HepG2 (cell line): Measurements from ENCODE around the gene GLIPR1. TPM values are rescaled to one million over a fixed set of nuclear protein-coding genes. Genes with fewer than 3 reads are reported as not detected.
A peak's percentile ranks its signal among the peaks of the same experiment; 100 is the strongest.

Source experiments
- CBX1 ChIP-seq: IDR thresholded peaks from one replicate; pipeline ENCODE4 v1.6.1; 2016; ENCODE audit warnings: antibody characterized with exemption, low read depth
- ERF ChIP-seq: IDR thresholded peaks from 2 replicates; pipeline ENCODE4 v1.6.1; 2018; ENCODE audit warnings: missing biosample characterization, missing genetic modification reagents
- GATAD1 ChIP-seq: IDR thresholded peaks from 2 replicates; pipeline ENCODE4 v1.6.1; 2016; ENCODE audit warnings: missing genetic modification reagents, missing compliant biosample characterization
- IRX3 ChIP-seq: sonication (generic); formaldehyde crosslinking; IDR thresholded peaks from 2 replicates; pipeline ENCODE4 v1.8.1; 2023; ENCODE audit warnings: mild to moderate bottlenecking, low read depth, missing genetic modification reagents, borderline replicate concordance
- KAT8 ChIP-seq: IDR thresholded peaks from 2 replicates; pipeline ENCODE4 v1.6.1; 2016; ENCODE audit warnings: missing genetic modification reagents, missing compliant biosample characterization
- KDM4B ChIP-seq: sonication (generic); formaldehyde crosslinking; IDR thresholded peaks from 2 replicates; pipeline ENCODE4 v1.4.0; 2020; ENCODE audit warnings: missing genetic modification reagents
- MBD4 ChIP-seq: IDR thresholded peaks from 2 replicates; pipeline ENCODE4 v1.6.1; 2012; ENCODE audit warnings: low read length, inconsistent platforms, borderline replicate concordance
- NFRKB ChIP-seq: fragments of 450-650 bp; IDR thresholded peaks from 2 replicates; pipeline ENCODE4 v1.6.1; 2017
- POLR2A ChIP-seq, 2 experiments: IDR thresholded peaks; 2 replicates each; pipeline ENCODE4 v1.6.1; 2011; ENCODE audit warnings: low read depth in 2 of 2, low read length in 2 of 2, mild to moderate bottlenecking in 1 of 2, moderate library complexity in 1 of 2; ENCODE audit not compliant: insufficient read depth in 1 of 2
- RFX5 ChIP-seq: IDR thresholded peaks from 2 replicates; pipeline ENCODE4 v1.6.1; 2011; ENCODE audit warnings: low read depth, low read length, improper control_type of control experiment
- RFXAP ChIP-seq: sonication (generic); formaldehyde crosslinking; IDR thresholded peaks from 2 replicates; pipeline ENCODE4 v1.4.0; 2020; ENCODE audit warnings: missing genetic modification reagents, borderline replicate concordance
- SMYD3 ChIP-seq: sonication (generic); formaldehyde crosslinking; IDR thresholded peaks from 2 replicates; pipeline ENCODE4 v1.8.1; 2023; ENCODE audit warnings: mild to moderate bottlenecking, missing genetic modification reagents
- SP1 ChIP-seq, 2 experiments: fragments of 450-650 bp in 1 of 2; sonication (generic) in 1 of 2; formaldehyde crosslinking in 1 of 2; IDR thresholded peaks; 2 replicates each; pipeline versions ENCODE4 v1.4.0 to v1.6.1; 2016 to 2020; ENCODE audit warnings: missing genetic modification reagents in 1 of 2
- TARDBP ChIP-seq: sonication (generic); formaldehyde crosslinking; IDR thresholded peaks from 2 replicates; pipeline ENCODE4 v1.8.0; 2022; ENCODE audit warnings: mild to moderate bottlenecking, missing genetic modification reagents
- TEAD2 ChIP-seq: sonication (generic); formaldehyde crosslinking; IDR thresholded peaks from 2 replicates; pipeline ENCODE4 v1.9.0; 2021; ENCODE audit warnings: missing genetic modification reagents
- THYN1 ChIP-seq: sonication (generic); formaldehyde crosslinking; IDR thresholded peaks from 2 replicates; pipeline ENCODE4 v1.8.1; 2023; ENCODE audit warnings: low read depth, mild to moderate bottlenecking, moderate library complexity, missing genetic modification reagents, borderline replicate concordance
- TP53 ChIP-seq: sonication (generic); formaldehyde crosslinking; conservative IDR thresholded peaks from 2 replicates; pipeline ENCODE4 v1.4.0; 2020; ENCODE audit warnings: missing genetic modification reagents
- TSC22D2 ChIP-seq: sonication (generic); formaldehyde crosslinking; IDR thresholded peaks from 2 replicates; pipeline ENCODE4 v1.5.1; 2020; ENCODE audit warnings: missing genetic modification reagents, mild to moderate bottlenecking, borderline replicate concordance
- ZBTB21 ChIP-seq: sonication (generic); formaldehyde crosslinking; IDR thresholded peaks from 2 replicates; pipeline ENCODE4 v1.4.0; 2020; ENCODE audit warnings: missing genetic modification reagents
- ZMYM4 ChIP-seq: sonication (generic); formaldehyde crosslinking; IDR thresholded peaks from 2 replicates; pipeline ENCODE4 v1.8.1; 2023; ENCODE audit warnings: mild to moderate bottlenecking, missing genetic modification reagents
- ZNF10 ChIP-seq: sonication (generic); formaldehyde crosslinking; IDR thresholded peaks from 2 replicates; pipeline ENCODE4 v1.4.0; 2020; ENCODE audit warnings: mild to moderate bottlenecking, low read depth, missing genetic modification reagents, borderline replicate concordance
- ZNF235 ChIP-seq: sonication (generic); formaldehyde crosslinking; IDR thresholded peaks from 2 replicates; pipeline ENCODE4 v1.8.1; 2023; ENCODE audit warnings: mild to moderate bottlenecking, missing genetic modification reagents, borderline replicate concordance
- ZNF333 ChIP-seq: sonication (generic); formaldehyde crosslinking; IDR thresholded peaks from 2 replicates; pipeline ENCODE4 v1.4.0; 2020; ENCODE audit warnings: mild to moderate bottlenecking, missing genetic modification reagents, borderline replicate concordance
- ZNF33B ChIP-seq: sonication (generic); formaldehyde crosslinking; IDR thresholded peaks from 2 replicates; pipeline ENCODE4 v1.5.1; 2020; ENCODE audit warnings: mild to moderate bottlenecking, missing genetic modification reagents
- ZSCAN20 ChIP-seq: sonication (generic); formaldehyde crosslinking; IDR thresholded peaks from 2 replicates; pipeline ENCODE4 v1.4.0; 2020; ENCODE audit warnings: missing genetic modification reagents, mild to moderate bottlenecking, borderline replicate concordance
- ZZZ3 ChIP-seq: sonication (generic); formaldehyde crosslinking; IDR thresholded peaks from 2 replicates; pipeline ENCODE4 v1.4.0; 2020; ENCODE audit warnings: missing genetic modification reagents, mild to moderate bottlenecking, borderline replicate concordance
- polyA plus RNA-seq, 8 experiments: library from polyadenylated mRNA; depleted of rRNA in 3 of 8; stranded (reverse) in 7 of 8; unstranded in 1 of 8; fragments of >200 nt; fragmentation: Illumina TruSeq in 4 of 8; extraction: Trizol in 4 of 8; gene quantifications; 2 replicates each; pipeline versions ENCODE4 v1.2.1 to v1.2.3, GENCODE V29; 2011 to 2016; ENCODE audit warnings: low read depth in 4 of 8, missing spikeins in 1 of 8, mixed read lengths in 1 of 8; ENCODE audit not compliant: insufficient read depth in 1 of 8
- total RNA-seq, 5 experiments: library from RNA; depleted of rRNA; stranded (reverse); fragments of >200 nt; fragmentation: Illumina TruSeq; extraction: Trizol; gene quantifications; 2 replicates each; pipeline ENCODE4 v1.2.3, GENCODE V29; 2016; ENCODE audit warnings: low read depth in 1 of 5
- TF ChIP-seq, protein P1 (sequence below): sonication (generic); formaldehyde crosslinking; IDR thresholded peaks from 2 replicates; pipeline ENCODE4 v1.8.1; 2023; ENCODE audit warnings: mild to moderate bottlenecking, missing genetic modification reagents
- TF ChIP-seq, protein P2 (sequence below): sonication (generic); formaldehyde crosslinking; IDR thresholded peaks from 2 replicates; pipeline ENCODE4 v1.5.0; 2020; ENCODE audit warnings: mild to moderate bottlenecking, low read depth, missing genetic modification reagents, borderline replicate concordance
- TF ChIP-seq, protein P3 (sequence below): sonication (generic); formaldehyde crosslinking; IDR thresholded peaks from 2 replicates; pipeline ENCODE4 v1.5.1; 2020; ENCODE audit warnings: mild to moderate bottlenecking, moderate library complexity, missing genetic modification reagents

GLIPR1 gene
- total and polyA plus RNA-seq, 2 of the 13 experiments (the other 11 are each of a cell fraction or from before 2014, with no cell fraction given): 1.9 to 5.0 TPM

DNA sequence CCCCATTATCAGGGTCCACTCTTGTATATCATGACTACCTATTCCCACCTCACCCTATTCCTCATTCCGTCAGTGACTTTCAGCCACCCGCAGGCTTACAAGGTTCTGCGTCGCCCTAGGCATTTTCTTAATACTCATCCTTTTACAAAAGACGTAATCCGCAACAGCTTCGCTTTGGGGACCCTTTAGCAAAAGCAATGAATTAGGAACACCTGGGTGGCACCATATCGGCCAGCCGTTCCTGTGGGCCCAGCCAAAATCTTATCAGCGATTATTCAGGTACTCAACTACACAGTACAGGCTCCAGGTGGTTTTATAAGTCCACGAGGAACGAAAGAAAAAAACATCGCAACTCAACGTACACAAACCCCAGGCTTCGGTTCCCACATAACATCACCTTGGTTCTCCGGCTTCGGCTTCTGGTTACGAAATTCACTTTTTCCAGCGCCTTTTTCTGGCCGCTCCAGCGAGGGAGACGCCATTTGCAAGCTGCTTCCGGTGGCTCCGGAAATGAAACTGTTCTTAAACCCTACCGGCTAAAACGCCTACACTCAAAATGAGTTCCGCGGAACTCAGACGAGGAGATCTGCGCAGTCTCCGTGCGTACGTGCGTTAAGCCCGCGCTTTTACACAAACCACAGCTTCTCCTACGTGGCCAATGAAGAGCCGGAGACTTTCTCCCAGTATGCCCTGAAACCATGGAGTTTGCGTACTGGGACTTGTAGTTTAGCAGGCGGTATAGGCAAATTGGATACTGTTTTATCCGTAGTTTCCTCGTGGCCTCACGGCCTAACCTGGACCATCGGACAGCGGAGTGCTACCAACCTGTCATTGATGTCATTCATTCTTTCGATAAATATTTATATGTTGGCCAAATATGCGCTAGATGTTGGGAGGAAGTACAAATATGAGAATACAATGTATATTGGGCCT lies 30.8 kb downstream of the GLIPR1 start, which contains the start of gene KRR1 (continued):
- TF ChIP-seq ZNF10 (no peak), SP1 (IDR thresholded peaks at IDR 0.05) (no peak), SP1 (CRISPR knock-in tag; IDR thresholded peaks at IDR 0.05) (peak; percentile 81), ZZZ3 (peak; percentile 84; the same call in 1 of the 2 replicates), ZSCAN20 (CRISPR knock-in tag) (no peak), TSC22D2 (CRISPR knock-in tag) (0 out of 2 replicates have a peak, but pooled peaks have one; percentile 68), THYN1 (CRISPR knock-in tag) (no peak), GATAD1 (CRISPR knock-in tag) (peak; percentile 99), ZNF333 (CRISPR knock-in tag) (0 out of 2 replicates have a peak, but pooled peaks have one; percentile 64), POLR2A (IDR thresholded peaks at IDR 0.05; ENCODE audit: insufficient read depth in 1 of 2, low read depth in 2 of 2, low read length in 2 of 2) (peak; percentile 46 to 88; a peak in 3 of 4 replicates), KAT8 (peak; percentile 100), NFRKB (no peak; the same call in 1 of the 2 replicates), ZMYM4 (peak; percentile 99), ERF (CRISPR knock-in tag) (peak; percentile 89), CBX1 (peak; percentile 81), TARDBP (CRISPR knock-in tag) (peak; percentile 89), ZBTB21 (CRISPR knock-in tag) (peak; percentile 56; the same call in 1 of the 2 replicates), IRX3 (no peak), RFX5 (no peak), TEAD2 (no peak), MBD4 (no peak; the same call in 1 of the 2 replicates), KDM4B (CRISPR knock-in tag) (peak; percentile 91), ZNF235 (no peak), RFXAP (CRISPR knock-in tag) (peak; percentile 88), ZNF33B (CRISPR knock-in tag) (peak; percentile 41; the same call in 1 of the 2 replicates), TP53 (CRISPR knock-in tag) (peak; percentile 78; the same call in 1 of the 2 replicates), SMYD3 (peak; percentile 89; the same call in 1 of the 2 replicates)
- TF ChIP-seq, protein P1, sequence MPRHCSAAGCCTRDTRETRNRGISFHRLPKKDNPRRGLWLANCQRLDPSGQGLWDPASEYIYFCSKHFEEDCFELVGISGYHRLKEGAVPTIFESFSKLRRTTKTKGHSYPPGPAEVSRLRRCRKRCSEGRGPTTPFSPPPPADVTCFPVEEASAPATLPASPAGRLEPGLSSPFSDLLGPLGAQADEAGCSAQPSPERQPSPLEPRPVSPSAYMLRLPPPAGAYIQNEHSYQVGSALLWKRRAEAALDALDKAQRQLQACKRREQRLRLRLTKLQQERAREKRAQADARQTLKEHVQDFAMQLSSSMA: peak; percentile 87; the same call in 1 of the 2 replicates
- TF ChIP-seq, protein P2, sequence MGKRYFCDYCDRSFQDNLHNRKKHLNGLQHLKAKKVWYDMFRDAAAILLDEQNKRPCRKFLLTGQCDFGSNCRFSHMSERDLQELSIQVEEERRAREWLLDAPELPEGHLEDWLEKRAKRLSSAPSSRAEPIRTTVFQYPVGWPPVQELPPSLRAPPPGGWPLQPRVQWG (CRISPR knock-in tag): no peak
- TF ChIP-seq, protein P3, sequence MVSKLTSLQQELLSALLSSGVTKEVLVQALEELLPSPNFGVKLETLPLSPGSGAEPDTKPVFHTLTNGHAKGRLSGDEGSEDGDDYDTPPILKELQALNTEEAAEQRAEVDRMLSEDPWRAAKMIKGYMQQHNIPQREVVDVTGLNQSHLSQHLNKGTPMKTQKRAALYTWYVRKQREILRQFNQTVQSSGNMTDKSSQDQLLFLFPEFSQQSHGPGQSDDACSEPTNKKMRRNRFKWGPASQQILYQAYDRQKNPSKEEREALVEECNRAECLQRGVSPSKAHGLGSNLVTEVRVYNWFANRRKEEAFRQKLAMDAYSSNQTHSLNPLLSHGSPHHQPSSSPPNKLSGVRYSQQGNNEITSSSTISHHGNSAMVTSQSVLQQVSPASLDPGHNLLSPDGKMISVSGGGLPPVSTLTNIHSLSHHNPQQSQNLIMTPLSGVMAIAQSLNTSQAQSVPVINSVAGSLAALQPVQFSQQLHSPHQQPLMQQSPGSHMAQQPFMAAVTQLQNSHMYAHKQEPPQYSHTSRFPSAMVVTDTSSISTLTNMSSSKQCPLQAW (CRISPR knock-in tag): peak; percentile 88
